SK-N-SH treated with all-trans-retinoic acid at 6 μM for 48 hours (cell line): ENCODE measurements around the gene ULK3.

Experiments
- GLIS3 ChIP-seq: fragments of 250-450 bp; sonication (Bioruptor Pico); IDR thresholded peaks from 2 replicates; pipeline ENCODE4 v1.5.0; 2020; ENCODE audit warnings: mild to moderate bottlenecking, moderate library complexity
- PATZ1 ChIP-seq: fragments of 250-450 bp; sonication (Bioruptor Pico); IDR thresholded peaks from 2 replicates; pipeline ENCODE4 v1.8.0; 2020; ENCODE audit warnings: mild to moderate bottlenecking, moderate library complexity, borderline replicate concordance
- RARB ChIP-seq: fragments of 250-450 bp; sonication (Bioruptor Pico); IDR thresholded peaks from 2 replicates; pipeline ENCODE4 v1.8.0; 2021; ENCODE audit warnings: mild to moderate bottlenecking, moderate library complexity
- SNAI2 ChIP-seq: fragments of 250-450 bp; sonication (Bioruptor Pico); IDR thresholded peaks from 2 replicates; pipeline ENCODE4 v1.5.0; 2020; ENCODE audit warnings: mild to moderate bottlenecking, moderate library complexity
- TCF4 ChIP-seq: fragments of 250-450 bp; sonication (Bioruptor Pico); IDR thresholded peaks from 2 replicates; pipeline ENCODE4 v1.8.0; 2021; ENCODE audit warnings: mild to moderate bottlenecking, moderate library complexity, borderline replicate concordance
- ZFP30 ChIP-seq: fragments of 450-650 bp; formaldehyde crosslinking; IDR thresholded peaks from 2 replicates; pipeline ENCODE4 v1.5.0; 2022; ENCODE audit warnings: mild to moderate bottlenecking, moderate library complexity
- ZNF70 ChIP-seq: fragments of 450-650 bp; formaldehyde crosslinking; IDR thresholded peaks from 2 replicates; pipeline ENCODE4 v1.5.0; 2020; ENCODE audit warnings: mild to moderate bottlenecking, moderate library complexity

- TF ChIP-seq SNAI2 (CRISPR knock-in tag) (no peak), PATZ1 (CRISPR knock-in tag) (no peak), RARB (CRISPR knock-in tag) (no peak), ZFP30 (no peak), GLIS3 (no peak), TCF4 (CRISPR knock-in tag) (no peak), ZNF70 (CRISPR knock-in tag) (no peak)
Measured at GRCh38 chr15:74865316-74865715, 22.4 kb upstream of the ULK3 start.
